ENCODE data around the gene SYNE3.
"Not testable (repeated sequence)": the region's sequence is repeated elsewhere in the genome, so short reads cannot be mapped to it uniquely, and the experiment has no call there.

The SYNE3 gene

DNA sequence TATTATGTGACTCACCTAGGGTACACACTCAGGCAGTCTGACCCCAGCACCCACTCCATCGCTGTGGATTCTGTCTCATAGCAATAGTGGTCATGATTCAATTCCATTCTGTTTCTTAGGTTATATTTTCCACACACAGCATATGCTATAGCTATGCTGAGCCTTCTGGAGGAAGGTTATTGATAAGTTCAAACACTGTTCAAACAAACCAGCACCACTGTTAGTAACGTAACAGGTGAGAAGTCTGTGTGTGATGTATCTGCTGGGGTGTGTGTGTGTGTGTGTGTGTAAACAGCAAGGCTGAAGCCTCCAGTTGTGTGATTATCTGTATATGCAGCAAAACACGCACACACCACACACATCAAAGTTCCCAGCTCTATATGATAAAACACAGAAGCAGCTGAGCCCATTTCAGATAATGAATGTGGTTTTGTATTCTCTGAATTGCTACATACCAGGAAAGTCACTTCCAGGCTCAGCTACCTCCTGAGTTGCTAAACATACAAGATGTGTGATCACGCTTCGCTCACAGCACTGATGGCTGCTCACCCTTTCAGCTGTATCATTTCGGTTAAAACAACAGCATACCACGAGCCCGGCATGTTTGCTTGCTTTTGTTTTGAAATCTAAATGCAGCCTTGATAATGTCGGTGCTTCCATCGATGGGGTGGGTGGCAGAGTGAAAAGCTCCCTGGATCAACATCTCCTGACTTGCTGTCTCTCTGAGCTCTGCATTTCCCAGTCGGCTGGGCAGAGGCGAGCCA, 6.8 kb upstream of the SYNE3 start:
- FAIRE-seq: no peak

DNA sequence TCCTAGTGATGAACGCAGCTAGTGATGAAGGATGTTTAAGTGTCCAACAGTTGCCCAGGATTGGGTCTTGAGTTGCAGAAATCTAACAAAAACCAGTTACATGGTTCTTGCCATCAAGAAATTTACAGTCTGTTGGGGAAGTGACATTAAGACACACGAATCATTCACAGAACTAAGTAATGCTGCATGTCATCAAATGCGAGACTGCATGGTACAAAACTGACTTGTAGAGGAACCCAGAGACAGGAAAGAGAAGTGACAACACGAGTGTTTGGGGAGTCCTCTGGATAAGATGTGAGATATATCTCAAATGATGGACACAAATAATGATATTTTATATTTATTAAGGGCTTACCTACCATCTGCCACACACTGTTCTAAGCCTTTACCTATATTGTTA, 6.1 kb upstream of the SYNE3 start:
- FAIRE-seq: no peak

DNA sequence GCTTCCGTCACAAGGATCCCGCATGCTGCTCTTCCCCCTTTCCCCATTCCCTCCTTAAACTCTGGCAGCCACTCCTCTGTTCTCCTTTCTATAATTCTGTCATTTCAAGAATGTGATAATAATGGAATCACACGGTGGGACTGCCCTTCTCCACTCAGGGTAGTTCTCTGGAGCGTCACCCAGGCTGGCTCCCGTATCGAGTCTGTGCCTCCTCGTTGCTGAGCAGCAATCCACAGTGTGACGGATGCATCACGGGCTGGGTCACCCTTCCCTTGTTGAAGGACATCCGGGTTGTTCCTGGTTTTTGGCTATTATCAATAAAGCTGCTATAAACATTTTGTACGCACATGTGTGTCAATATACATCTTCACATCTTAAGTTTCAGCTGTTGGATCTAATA, 5.7 kb upstream of the SYNE3 start:
- FAIRE-seq: no peak

- FAIRE-seq: no peak
These were observed 4.6 kb upstream of the SYNE3 start for GRCh38 chr14:95521001-95521400.

GRCh38 chr14:95520346-95520745, 3.9 kb upstream of the SYNE3 start:
- FAIRE-seq: no peak

- no peak for FAIRE-seq
These were observed 3.2 kb upstream of the SYNE3 start for GRCh38 chr14:95519699-95520098.

DNA sequence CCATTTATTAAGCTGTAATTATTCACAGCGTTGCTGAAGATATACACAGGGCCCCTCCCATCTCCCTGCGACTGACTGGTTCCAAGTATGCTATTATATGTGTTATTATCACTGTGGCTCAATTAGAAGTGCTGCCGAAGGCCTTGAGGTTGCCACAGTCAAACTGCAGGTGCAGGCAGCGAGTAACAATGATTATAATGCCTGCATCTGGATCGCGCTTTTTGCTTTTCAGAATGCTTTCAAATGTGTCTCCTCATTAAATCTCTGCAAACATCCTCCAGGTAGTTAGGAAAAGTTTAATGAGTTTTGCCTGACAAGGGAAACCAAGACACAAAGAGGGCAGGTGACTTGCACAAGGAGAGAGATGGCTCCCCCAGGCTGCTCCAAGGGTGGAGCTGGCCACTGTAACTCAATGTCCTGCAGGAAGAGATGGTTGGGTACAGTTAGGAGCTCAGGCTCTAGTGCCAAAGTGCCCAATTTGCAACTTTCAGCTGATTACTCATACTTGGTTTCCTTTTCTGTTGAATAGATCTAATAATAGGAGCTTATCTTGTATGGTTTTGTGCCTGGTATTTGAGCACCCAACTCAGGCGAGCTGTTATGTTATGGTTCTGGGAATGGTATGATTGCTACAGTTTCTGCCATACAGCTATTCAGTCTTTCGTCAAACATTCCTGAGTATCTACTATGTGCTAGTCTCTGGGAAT, 1.7 kb upstream of the SYNE3 start:
- no peak for FAIRE-seq

GRCh38 chr14:95515596-95516552, 576 bp downstream of the SYNE3 start:
- FAIRE-seq: no peak

DNA sequence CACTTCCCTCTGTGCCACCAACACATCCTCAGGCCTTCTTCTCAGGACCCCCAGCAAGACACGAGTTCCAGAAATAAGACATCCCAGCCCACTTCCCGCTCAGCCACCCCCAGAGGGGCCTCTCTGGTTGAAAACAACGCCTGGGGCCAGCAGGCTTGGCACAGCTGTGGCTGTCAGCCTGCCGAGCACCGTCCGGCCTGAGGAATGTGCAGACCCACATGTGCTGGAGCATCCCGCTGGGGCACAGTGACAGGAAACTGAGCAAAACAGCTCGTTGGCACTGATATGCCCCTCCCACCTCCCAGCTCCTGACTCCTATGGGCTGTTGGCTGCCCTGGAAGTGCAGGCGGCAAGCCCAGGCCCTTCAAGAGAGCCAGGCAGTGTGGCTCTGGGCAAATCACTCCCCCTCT, 1.4 kb downstream of the SYNE3 start:
- FAIRE-seq: no peak

- no peak for FAIRE-seq
These were observed 2.0 kb downstream of the SYNE3 start for GRCh38 chr14:95514131-95515079.

- FAIRE-seq: no peak
These were observed 3.2 kb downstream of the SYNE3 start for GRCh38 chr14:95513291-95513690.

DNA sequence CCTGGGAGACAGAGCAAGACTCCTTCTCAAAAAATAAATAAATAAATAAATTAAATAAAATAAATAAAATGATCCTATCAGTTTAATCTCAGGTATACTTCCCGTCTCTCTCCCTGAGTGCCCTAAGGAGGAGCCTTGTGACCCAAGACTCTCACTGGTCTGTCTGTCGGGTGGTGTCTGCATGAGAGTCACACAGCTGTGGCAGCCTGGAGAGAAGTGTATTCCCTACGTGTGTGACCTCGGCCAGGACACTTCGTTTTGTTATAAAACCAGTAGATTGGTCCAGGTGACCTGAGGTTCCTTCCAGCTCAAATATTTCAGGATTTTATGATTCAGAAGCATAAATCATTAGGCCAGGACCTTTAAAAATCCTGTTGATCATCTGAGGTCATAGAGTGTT, 4.8 kb downstream of the SYNE3 start:
- FAIRE-seq: no peak

- FAIRE-seq: no peak
These were observed 5.6 kb downstream of the SYNE3 start for GRCh38 chr14:95510804-95511203.

DNA sequence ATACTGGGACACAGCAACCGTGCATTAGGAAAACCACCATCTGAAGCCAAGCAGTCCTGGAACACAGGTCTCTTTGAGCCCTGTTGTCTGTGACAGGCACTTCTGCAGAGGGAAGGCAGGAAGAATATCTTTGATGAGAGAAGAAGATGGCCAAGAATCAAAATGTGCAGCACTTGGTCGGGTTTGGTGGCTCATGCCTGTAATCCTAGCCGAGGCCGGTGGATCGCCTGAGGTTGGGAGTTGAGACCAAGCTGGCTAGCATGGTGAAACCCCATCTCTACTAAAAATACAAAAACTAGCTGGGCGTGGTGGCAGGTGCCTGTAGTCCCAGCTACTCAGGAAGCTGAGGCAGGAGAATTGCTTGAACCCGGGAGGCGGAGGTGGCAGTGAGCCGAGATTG, 6.1 kb downstream of the SYNE3 start:
- not testable (repeated sequence) for FAIRE-seq

GRCh38 chr14:95509495-95509894, 7.0 kb downstream of the SYNE3 start:
- FAIRE-seq: no peak

DNA sequence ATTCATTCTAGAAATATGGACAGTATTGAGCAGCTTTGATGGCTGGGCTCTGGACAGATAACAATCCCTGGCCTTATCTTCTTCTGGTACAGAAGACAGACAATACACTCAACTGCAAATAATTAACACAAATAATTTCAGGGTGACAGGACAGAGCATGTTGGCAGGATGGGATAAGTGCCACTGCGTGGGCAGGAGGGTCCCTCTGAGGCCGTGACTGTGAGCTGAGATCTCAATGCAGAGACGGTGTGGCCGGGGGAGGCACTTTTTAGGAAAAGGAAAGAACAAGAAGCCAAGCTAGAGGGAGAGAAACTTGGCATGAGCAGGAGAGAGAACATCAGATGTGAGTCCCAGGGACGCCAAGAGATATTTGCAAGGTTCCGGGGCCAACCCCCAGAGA, 8.1 kb downstream of the SYNE3 start:
- no peak for FAIRE-seq

- no peak for FAIRE-seq
These were observed 8.7 kb downstream of the SYNE3 start for GRCh38 chr14:95507701-95508103.

DNA sequence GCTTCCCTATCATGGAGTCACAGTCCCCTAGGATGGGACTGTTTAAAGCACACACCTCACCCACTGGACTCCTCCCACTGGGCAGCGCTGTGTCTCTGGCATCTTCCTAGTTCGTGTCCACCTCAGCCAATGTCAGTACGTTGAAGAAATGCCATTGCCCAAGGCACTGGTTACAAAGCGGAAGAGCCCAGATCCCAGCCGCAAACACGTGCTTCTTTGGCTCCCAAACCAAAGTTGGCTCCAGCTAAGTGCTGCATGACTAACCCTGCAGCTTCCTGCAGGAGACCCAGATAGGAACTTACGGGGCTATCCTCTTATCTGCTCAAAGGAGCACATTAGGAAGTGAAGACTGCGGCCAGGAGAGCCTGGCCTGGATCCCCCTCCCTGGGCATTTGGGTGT, 9.3 kb downstream of the SYNE3 start:
- no peak for FAIRE-seq

GRCh38 chr14:95505030-95505589, 11.3 kb downstream of the SYNE3 start:
- no peak for FAIRE-seq

- FAIRE-seq: no peak
These were observed 12.1 kb downstream of the SYNE3 start for GRCh38 chr14:95504135-95505029.
